Stimulated activated CD4-positive, alpha-beta T cell treated with anti-CD3 and anti-CD28 coated beads, Interleukin-1b, Interleukin-23, amount 100 ng/mL, for 24 hours (primary cell): Measurements from ENCODE around the gene ST6GAL1.
"Not testable (repeated sequence)": the region's sequence is repeated elsewhere in the genome, so short reads cannot be mapped to it uniquely, and the experiment has no call there.

Source experiments
- DNase-seq, 4 experiments: peaks; one replicate each; pipeline ENCODE4 v3.0.0-alpha.2; 2020; ENCODE audit warnings: low read depth in 4 of 4, low spot score in 1 of 4

The ST6GAL1 gene

GRCh38 chr3:186967236-186967635, 36.9 kb downstream of the ST6GAL1 start:
- not testable (repeated sequence) for DNase-seq

GRCh38 chr3:186967686-186968085, 37.4 kb downstream of the ST6GAL1 start:
- DNase-seq = no peak

GRCh38 chr3:186969607-186970006, 39.3 kb downstream of the ST6GAL1 start:
- DNase-seq = no peak

GRCh38 chr3:186971106-186971505, 40.8 kb downstream of the ST6GAL1 start:
- DNase-seq = not testable (repeated sequence)

GRCh38 chr3:186971578-186971977, 41.3 kb downstream of the ST6GAL1 start:
- no peak for DNase-seq

- no peak for DNase-seq
Measured at GRCh38 chr3:186973702-186974101, 43.4 kb downstream of the ST6GAL1 start.

GRCh38 chr3:186974824-186975313, 44.5 kb downstream of the ST6GAL1 start:
- no peak for DNase-seq

GRCh38 chr3:186975726-186976125, 45.4 kb downstream of the ST6GAL1 start:
- no peak for DNase-seq

GRCh38 chr3:186976837-186977750, 46.8 kb downstream of the ST6GAL1 start:
- DNase-seq = no peak

GRCh38 chr3:186978712-186979111, 48.4 kb downstream of the ST6GAL1 start:
- no peak for DNase-seq

GRCh38 chr3:186979852-186980251, 49.5 kb downstream of the ST6GAL1 start:
- no peak for DNase-seq

GRCh38 chr3:186980989-186981388, 50.7 kb downstream of the ST6GAL1 start:
- DNase-seq = no peak

- no peak for DNase-seq
Measured at GRCh38 chr3:186983659-186984058, 53.3 kb downstream of the ST6GAL1 start.

- DNase-seq = no peak
Measured at GRCh38 chr3:186984064-186984463, 53.7 kb downstream of the ST6GAL1 start.

GRCh38 chr3:186985661-186986364, 55.5 kb downstream of the ST6GAL1 start:
- no peak for DNase-seq

GRCh38 chr3:186986406-186986805, 56.1 kb downstream of the ST6GAL1 start:
- no peak for DNase-seq

GRCh38 chr3:186986816-186987215, 56.5 kb downstream of the ST6GAL1 start:
- no peak for DNase-seq

- DNase-seq = no peak
Measured at GRCh38 chr3:186988806-186989205, 58.5 kb downstream of the ST6GAL1 start.

GRCh38 chr3:186989429-186989828, 59.1 kb downstream of the ST6GAL1 start:
- no peak for DNase-seq

- no peak for DNase-seq
Measured at GRCh38 chr3:186990277-186990676, 60.0 kb downstream of the ST6GAL1 start.

- DNase-seq = no peak
Measured at GRCh38 chr3:186990878-186991308, 60.6 kb downstream of the ST6GAL1 start.

- no peak for DNase-seq
Measured at GRCh38 chr3:186991470-186991869, 61.1 kb downstream of the ST6GAL1 start.
